Omental fat pad (tissue), 4 donors: ENCODE data around the gene HIF1A. TPM values are rescaled to one million over a fixed set of nuclear protein-coding genes. Genes with fewer than 3 reads are reported as not detected.
A peak's percentile ranks its signal among the peaks of the same experiment; 100 is the strongest.

Experiments used
- ATAC-seq: fragments of 150-250 bp; one replicate; pipeline ENCODE4 v1.9.1; 2016; ENCODE audit warnings: mild to moderate bottlenecking, moderate library complexity; ENCODE audit not compliant: low FRiP score
- DNase-seq: peaks from one replicate; pipeline ENCODE4 v3.0.0-alpha.2; 2019; ENCODE audit warnings: low spot score
- CTCF ChIP-seq, 3 donors: fragments of 450-650 bp; IDR thresholded peaks; one replicate each; pipeline ENCODE4 v1.5.1; 2016 to 2017; ENCODE audit warnings: antibody characterized with exemption in 3 of 3, mild to moderate bottlenecking in 3 of 3, moderate library complexity in 2 of 3
- total RNA-seq, 4 donors: library from RNA; depleted of rRNA; stranded (reverse); fragments of >200 nt; gene quantifications; one replicate each; pipeline ENCODE4 v1.1.0, GENCODE V29; 2016

HIF1A gene
- total RNA-seq, 4 donors from 2014 or later: 95.2 to 550 (median 159) TPM

GRCh38 chr14:61759878-61760277 lies 64.6 kb downstream of the HIF1A start:
- no peak for ATAC-seq

GRCh38 chr14:61761557-61761956 lies 66.2 kb downstream of the HIF1A start:
- TF ChIP-seq CTCF (IDR thresholded peaks at IDR 0.05): no peak
- DNase-seq: no peak
- peak; percentile 2 for ATAC-seq

More at GRCh38 chr14:61759878-61760277, 64.6 kb downstream of the HIF1A start:
- no peak for TF ChIP-seq CTCF (IDR thresholded peaks at IDR 0.05)
- no peak for DNase-seq

GRCh38 chr14:61761959-61762786 lies 66.9 kb downstream of the HIF1A start, which contains the start of gene SNAPC1:
Gene SNAPC1 (plus strand): TSS chr14:61762420. CDS start chr14:61762461, 41 bp downstream.
- DNase-seq: peak; percentile 86
- peak; percentile 97 for ATAC-seq
- no peak for TF ChIP-seq CTCF (IDR thresholded peaks at IDR 0.05)

GRCh38 chr14:61764342-61765122 lies 69.2 kb downstream of the HIF1A start:
- DNase-seq (no peak), ATAC-seq (no peak)
- TF ChIP-seq CTCF (IDR thresholded peaks at IDR 0.05): no peak

- TF ChIP-seq CTCF (IDR thresholded peaks at IDR 0.05): no peak
- DNase-seq (no peak), ATAC-seq (no peak)
Measured at GRCh38 chr14:61765225-61765943, 70.1 kb downstream of the HIF1A start.

- no peak for ATAC-seq
- TF ChIP-seq CTCF (IDR thresholded peaks at IDR 0.05): no peak
- no peak for DNase-seq
Measured at GRCh38 chr14:61766151-61766550, 70.8 kb downstream of the HIF1A start.
